Smooth muscle cell of trachea (primary cell): ENCODE results near the gene SP7. TPM values are rescaled to one million over a fixed set of nuclear protein-coding genes. Genes with fewer than 3 reads are reported as not detected.

Experiments
- total RNA-seq: library from RNA; depleted of rRNA; stranded (reverse); fragments of >200 nt; gene quantifications from 2 replicates; pipeline ENCODE4 v1.2.1, GENCODE V29; 2014

SP7 gene
- not detected in 2 replicates for total RNA-seq

DNA sequence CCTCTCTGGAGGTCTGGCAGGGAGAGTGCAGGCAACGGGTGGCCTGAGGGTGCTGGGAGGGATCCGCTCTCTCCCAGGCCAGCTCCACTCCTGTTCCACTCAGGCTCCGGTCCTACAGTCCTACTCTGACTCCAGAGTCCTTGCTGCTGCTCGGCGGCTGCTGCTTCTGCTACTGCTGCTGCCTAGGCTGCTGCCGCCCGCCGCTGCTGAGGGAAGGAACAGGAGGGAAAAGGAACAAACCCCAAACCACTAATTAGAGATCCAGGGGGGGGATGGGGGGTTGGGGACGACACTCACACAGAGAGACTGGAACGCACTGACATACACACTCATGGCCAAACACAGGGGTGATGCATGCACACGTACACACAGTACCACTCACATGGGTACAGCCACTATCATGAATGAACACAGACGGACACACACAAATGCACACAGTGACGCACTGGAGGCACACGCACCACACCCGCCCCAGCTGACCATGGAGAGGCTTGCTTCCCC is at the start of gene SP7:
SP7 (minus strand) TSS at position 174 of the 501 bp plus-strand sequence. CDS start 708 bp downstream, outside the sequence.

DNA sequence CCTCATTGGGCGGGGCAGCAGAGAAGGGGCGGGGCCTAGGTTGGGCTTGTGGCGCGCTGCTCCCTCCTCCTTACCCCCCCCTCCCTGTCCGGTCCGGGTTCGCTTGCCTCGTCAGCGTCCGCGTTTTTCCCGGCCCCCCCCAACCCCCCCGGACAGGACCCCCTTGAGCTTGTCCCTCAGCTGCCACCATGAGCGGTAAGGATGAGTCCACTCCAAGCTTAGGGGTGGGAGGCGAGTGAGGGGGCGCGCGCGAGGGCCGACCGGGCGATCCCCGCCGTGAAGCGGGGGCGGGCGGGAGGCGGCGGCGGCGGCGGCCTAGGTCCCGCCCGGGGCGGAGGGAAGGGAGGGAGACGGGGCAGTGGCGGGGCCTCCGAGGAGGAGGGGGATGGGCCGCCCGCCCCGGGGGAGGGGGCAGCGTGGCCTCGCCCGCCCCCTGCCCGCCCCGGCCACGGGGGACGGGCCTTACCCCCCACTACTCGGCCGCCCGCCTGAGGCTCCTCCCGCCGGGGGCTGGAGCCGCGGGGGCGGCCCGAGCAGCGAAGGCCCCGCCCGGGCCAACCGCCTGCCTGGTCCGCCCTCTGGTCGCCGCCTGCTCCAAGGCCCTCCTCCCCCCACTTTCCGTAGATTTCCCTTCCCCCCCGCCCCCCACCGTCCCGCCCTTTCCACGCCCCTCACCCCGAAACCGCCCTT is 44.1 kb upstream of the SP7 start, which contains the start of gene SP1:
SP1 (plus strand) TSS at position 73 of the 690 bp plus-strand sequence; CDS start at position 189, 116 bp downstream.

DNA sequence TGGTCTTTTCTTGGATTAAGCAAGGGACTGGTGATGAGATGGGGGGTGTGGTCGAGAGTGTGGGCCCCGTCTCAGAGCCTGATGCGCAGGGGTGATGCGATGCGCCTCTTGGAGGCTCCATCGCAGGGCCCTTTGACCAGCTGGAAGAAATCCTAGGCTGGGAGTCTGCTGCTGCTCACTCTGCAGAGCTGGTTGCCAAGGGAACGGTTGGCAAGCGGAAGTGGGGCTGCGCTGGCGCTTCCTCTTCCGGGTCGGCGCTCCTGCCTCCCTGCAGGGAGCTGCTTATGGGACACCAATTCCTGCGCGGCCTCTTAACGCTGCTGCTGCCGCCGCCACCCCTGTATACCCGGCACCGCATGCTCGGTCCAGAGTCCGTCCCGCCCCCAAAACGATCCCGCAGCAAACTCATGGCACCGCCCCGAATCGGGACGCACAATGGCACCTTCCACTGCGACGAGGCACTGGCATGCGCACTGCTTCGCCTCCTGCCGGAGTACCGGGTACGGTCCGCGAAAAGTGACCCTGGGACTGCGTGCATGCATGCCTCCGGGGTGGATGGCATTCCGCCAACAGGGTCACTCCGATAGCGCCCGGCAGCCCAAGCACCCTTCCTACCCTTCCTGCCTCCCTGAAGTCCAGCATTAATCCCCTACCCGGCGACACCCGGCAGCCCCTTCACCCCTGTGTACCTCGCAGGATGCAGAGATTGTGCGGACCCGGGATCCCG is 36.5 kb downstream of the SP7 start, which contains the start of gene MYG1:
MYG1 (plus strand) TSS at position 242 of the 727 bp plus-strand sequence; CDS start at position 285, 43 bp downstream.

DNA sequence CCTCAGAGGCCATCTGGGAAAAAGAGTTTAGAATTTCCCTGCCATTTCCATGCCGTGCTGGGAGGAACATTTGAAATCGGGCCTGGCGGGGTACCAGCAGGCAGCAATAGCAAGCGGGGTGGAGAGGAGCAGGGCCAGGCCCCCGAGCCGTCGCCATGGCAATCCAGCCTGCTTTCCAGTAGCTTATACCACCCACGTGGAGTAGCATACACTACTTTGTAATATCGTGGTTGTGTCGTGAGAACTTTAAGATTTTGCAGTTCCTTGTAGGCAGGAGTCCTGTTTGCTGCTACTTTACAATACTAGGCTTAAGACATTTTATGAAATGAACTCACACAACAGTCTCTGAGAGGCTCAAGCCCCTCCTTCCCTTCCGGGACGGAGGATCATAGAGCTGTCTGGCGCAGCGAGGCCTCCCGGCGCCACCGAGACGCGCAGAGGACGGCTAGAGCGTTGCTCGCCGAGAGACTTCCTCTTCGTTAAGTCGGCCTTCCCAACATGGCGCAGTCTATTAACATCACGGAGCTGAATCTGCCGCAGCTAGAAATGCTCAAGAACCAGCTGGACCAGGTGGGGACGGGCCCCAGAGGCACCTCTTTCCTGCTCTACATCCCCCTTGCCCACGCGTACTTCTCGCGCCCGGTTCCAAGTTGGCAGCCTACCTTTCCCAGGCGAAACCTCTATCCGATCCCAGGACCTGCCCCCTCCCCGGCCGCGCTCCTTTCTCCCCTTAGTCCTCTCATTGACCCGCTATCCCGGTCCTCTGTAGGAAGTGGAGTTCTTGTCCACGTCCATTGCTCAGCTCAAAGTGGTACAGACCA is 40.9 kb downstream of the SP7 start, which contains the start of gene PFDN5:
PFDN5 (plus strand) TSS at position 473 of the 821 bp plus-strand sequence; CDS start at position 499, 26 bp downstream.

Other genes with a start within 250 kb of the SP7 start
- 1,261 and 1,775 TPM in 2 replicates for gene IGFBP6, start 238.7 kb downstream of the SP7 start, total RNA-seq
- not detected in 2 replicates for gene SOAT2, start 232.9 kb downstream of the SP7 start, total RNA-seq
- gene ZNF740, start 155.6 kb downstream of the SP7 start, total RNA-seq = 11.6 and 17.2 TPM in 2 replicates
- 11.7 and 12.2 TPM in 2 replicates for gene CSAD, start 155.4 kb downstream of the SP7 start, total RNA-seq
- gene ITGB7, start 129.1 kb downstream of the SP7 start, total RNA-seq = 0.44 and 1.2 TPM in 2 replicates
- gene RARG, start 104.1 kb downstream of the SP7 start, total RNA-seq = 56.9 and 70.1 TPM in 2 replicates
- gene ESPL1, start 68.1 kb downstream of the SP7 start, total RNA-seq = 3.1 and 14.1 TPM in 2 replicates
- gene PFDN5, start 40.8 kb downstream of the SP7 start, total RNA-seq = 480 and 613 TPM in 2 replicates
- gene MYG1, start 36.7 kb downstream of the SP7 start, total RNA-seq = 56.0 and 58.1 TPM in 2 replicates
- gene AAAS, start 14.7 kb downstream of the SP7 start, total RNA-seq = 48.0 and 54.5 TPM in 2 replicates
- gene SP1, start 43.8 kb upstream of the SP7 start, total RNA-seq = 29.8 and 34.4 TPM in 2 replicates
- gene AMHR2, start 87.5 kb upstream of the SP7 start, total RNA-seq = not detected in 2 replicates
- gene PRR13, start 105.4 kb upstream of the SP7 start, total RNA-seq = 44.7 and 45.8 TPM in 2 replicates
- 292 and 502 TPM in 2 replicates for gene PCBP2, start 115.7 kb upstream of the SP7 start, total RNA-seq
- gene MAP3K12, start 163.1 kb upstream of the SP7 start, total RNA-seq = 43.6 and 61.9 TPM in 2 replicates
- gene TARBP2, start 164.9 kb upstream of the SP7 start, total RNA-seq = 46.1 and 47.0 TPM in 2 replicates
- gene NPFF, start 171.1 kb upstream of the SP7 start, total RNA-seq = not detected in 2 replicates